Epidermal melanocyte (primary cell): ENCODE data around the gene SPRY2.
"Not testable (repeated sequence)": the region's sequence is repeated elsewhere in the genome, so short reads cannot be mapped to it uniquely, and the experiment has no call there.

Experiments used
- DNase-seq: peaks from one replicate; pipeline ENCODE4 v3.0.0; 2011; ENCODE audit warnings: low spot score; ENCODE audit not compliant: insufficient read length

SPRY2 gene

DNA sequence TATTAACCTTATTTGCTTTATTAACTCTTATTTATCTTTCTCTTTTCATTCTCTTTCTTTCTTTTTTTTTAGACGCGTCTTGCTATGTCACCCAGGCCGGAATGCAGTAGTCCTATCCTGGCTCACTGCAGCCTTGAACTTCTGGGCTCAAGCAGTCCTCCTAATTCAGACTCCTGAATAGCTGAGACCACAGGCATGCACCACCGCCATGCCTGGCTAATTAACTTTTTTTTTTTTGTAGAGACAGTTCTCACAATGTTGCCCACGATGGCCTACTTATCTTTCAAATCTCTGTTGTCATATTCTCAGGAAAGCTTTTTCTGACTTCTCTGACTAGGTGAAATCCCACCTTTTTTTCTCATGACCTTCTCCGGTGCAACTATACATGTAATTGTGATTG, 7.8 kb upstream of the SPRY2 start:
- DNase-seq = no peak

DNA sequence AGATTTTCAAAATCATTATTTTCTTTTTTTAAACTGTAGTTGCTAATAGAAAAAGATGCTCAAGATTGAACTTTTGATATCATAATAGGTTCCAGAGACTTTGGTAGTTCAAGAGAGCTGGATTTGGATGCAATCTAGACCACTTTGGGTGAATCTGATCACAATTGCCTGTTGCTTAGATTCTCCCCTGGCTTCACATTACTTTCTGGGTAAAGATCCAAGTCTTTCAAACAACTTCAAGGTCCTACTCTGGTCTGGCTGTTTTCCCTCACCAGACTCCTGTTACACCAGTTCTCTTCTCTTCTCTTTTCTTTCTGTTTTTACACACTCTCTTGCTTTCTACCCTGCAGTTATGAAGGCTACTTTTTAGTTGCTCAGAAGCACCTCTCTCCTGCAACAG, 7.4 kb upstream of the SPRY2 start:
- no peak for DNase-seq

- no peak for DNase-seq
Observed at GRCh38 chr13:80345771-80346510, 5.0 kb upstream of the SPRY2 start.

GRCh38 chr13:80344032-80344431, 3.1 kb upstream of the SPRY2 start:
- DNase-seq = not testable (repeated sequence)

- DNase-seq = peak; percentile 55
Observed at GRCh38 chr13:80342471-80343371, 1.8 kb upstream of the SPRY2 start.

DNA sequence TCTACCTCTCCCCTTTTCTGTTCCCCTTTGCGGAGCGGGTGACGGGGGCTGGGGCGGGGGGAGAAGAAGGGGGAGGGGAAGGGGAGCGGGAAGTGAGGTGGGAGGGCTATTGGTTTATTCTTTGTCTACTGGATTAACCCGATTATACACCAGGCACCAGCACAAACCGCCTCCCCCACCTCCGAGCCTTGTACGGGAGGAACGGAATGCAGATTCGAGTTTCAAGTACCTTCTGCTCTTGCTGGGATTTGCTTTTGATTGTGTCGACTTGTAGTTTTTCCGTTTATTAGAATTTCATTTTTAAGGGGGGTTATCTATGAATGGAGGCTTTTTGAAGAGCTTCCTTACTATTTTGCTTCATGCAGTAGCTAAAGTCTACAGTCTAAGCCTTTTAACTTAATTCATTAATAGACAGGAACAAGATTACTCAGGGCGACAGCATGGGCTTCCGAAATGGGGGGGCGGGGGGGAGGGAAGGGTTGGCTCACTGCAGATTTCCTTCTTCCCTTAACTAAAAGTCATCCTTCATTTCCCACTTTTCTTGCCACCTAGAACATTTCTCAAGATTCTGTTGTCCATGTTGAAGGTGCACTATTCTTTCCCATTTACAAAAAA, 937 bp upstream of the SPRY2 start:
- DNase-seq = no peak

DNA sequence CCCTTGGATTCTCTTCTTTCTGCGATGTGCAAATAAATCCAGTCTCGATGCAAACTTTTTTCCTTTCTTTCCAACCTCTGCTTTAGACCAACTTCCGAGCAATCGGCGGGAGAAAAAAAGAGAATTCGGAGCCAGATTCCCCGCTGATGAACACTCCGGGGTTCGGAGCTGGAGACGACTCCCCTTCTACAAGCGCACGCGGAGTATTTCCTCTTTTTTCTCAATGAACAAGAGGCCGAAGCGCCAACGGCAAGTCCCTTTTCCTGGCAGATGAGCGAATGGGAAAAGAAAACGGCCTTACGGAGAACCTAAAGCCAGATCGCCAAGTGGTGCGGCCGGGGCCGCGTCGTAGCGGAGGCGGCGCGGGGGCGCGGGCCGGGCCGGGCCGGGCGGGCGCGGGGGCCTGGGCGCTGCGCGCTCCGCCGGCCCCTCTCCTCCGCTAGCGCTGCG, 250 bp downstream of the SPRY2 start:
- DNase-seq = no peak

DNA sequence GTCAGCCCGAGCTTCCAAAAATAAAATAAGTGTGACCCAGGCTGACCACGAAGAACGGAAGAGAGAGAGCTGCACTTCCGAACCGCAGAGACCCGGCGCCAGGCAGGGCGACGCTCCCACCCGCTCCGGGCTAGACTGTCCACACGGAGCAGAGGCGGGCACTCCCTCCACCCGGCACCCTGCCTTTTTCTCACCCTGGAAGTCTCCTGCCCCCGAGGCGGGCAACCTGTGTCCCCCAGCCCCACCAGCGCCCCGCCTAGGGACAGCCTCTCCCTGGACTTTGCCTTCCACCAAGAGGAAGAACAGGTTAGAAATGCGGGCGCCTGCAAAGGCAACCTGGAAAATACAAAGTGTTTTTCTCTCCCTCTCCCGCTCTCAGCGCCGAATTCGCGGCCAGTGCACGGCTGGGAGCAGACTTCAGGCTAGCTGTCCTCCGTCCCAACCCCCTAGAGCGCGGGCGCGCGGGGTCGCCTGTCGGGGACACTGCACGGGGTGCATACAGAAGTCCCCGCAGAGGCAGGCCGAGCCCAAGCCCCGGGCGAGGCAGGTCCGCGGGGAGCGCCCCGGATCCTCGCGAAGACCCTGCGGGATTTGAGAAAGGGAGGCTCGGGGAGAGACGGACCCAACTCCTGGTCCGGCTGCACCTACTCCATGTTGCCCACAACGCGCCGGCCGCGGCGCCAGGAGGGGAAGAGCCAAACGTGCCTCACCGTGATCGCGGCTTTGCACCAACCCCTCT, 845 bp downstream of the SPRY2 start:
- no peak for DNase-seq

- DNase-seq = no peak
Observed at GRCh38 chr13:80339563-80339911, 1.4 kb downstream of the SPRY2 start.

GRCh38 chr13:80338781-80339562, 2.0 kb downstream of the SPRY2 start:
- DNase-seq = no peak

GRCh38 chr13:80337288-80338081, 3.4 kb downstream of the SPRY2 start:
- no peak for DNase-seq

GRCh38 chr13:80336776-80337287, 4.1 kb downstream of the SPRY2 start:
- no peak for DNase-seq

GRCh38 chr13:80336370-80336769, 4.6 kb downstream of the SPRY2 start:
- no peak for DNase-seq

DNA sequence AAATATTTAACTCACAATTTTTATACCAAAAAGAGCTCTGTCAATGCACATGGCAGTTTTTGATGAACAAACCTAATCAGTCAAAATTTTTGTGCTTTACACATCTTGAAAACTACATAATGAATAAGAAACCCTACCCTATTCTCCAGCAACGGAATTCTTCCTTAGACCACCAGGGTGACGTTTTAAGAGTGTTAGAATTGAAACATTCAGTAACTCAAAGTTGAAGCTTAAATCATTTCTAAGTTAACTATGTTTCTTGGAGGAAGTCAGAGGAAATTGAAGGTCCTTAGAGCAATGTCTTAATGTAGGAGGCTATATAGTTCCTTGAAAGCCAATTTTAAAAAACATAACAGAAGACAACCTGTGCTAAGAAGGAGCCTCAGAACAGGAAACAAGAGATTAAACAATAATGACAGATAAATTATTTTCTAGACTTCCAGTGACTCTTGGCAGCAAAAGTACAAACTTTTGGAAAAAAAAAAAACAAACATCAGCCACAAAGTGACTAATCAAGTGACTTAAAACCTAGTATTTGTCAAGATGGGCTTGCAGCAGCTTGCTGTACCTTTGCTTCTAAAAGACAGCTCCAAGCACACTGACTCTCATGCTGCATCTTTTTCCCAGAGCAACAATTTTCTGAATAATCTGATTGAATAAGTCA, 6.2 kb downstream of the SPRY2 start:
- no peak for DNase-seq

DNA sequence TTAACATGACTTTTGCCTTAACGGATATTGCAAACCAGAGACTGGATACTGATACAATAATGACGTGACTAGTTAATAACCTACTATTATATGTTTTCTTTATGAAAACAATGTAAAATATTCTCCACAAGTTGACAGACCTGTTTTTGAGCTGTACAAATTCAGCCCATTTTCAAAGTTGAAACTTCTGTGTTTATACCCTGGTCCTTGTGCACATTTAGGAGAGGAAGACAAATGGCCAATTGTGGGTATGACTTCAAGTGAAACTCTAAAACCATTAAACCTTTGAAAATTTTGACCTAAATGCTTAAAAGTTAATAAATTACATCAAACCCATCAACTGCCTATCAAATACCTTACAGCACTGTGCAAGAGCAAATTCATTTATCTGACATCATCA, 8.9 kb downstream of the SPRY2 start:
- DNase-seq = no peak

- DNase-seq = no peak
Observed at GRCh38 chr13:80329250-80329649, 11.7 kb downstream of the SPRY2 start.

GRCh38 chr13:80319004-80319403, 21.9 kb downstream of the SPRY2 start:
- DNase-seq = no peak

- no peak for DNase-seq
Observed at GRCh38 chr13:80314711-80315653, 25.9 kb downstream of the SPRY2 start.
